H1 (cell line): ENCODE results near the gene ALDH5A1. TPM values are rescaled to one million over a fixed set of nuclear protein-coding genes. Genes with fewer than 3 reads are reported as not detected.

ENCODE experiments used
- CTCF ChIA-PET: fragments of 300-600 bp; sonication (Branson Sonifier 250); formaldehyde crosslinking; loops from one replicate; lab custom pipeline; 2021; ENCODE audit not compliant: partially characterized antibody; lab: Charles Lee
- POLR2A ChIA-PET: fragments of 300-600 bp; sonication (Branson Sonifier 250); formaldehyde crosslinking; loops from one replicate; lab custom pipeline; 2021; ENCODE audit warnings: inconsistent platforms; ENCODE audit not compliant: partially characterized antibody; lab: Charles Lee
- DNase-seq, 2 experiments: peaks; one replicate each; pipeline versions ENCODE4 v3.0.0 to v3.0.0-alpha.2; 2010 to 2022; ENCODE audit warnings: low spot score in 2 of 2, low read depth in 1 of 2, mixed read lengths in 1 of 2
- FAIRE-seq: peaks from 2 replicates; lab custom pipeline; 2011; peaks lifted over from hg19 to GRCh38; lab: Jason Lieb, UNC
- H2AFZ ChIP-seq: 2 replicates; pipeline ENCODE4 v1.8.1; 2012; ENCODE audit warnings: low read length, inconsistent platforms
- H2AK5ac ChIP-seq: 2 replicates; pipeline ENCODE4 v1.6.1; 2013; ENCODE audit warnings: low read depth, low read length
- H2BK120ac ChIP-seq: replicated peaks from 2 replicates; pipeline ENCODE3; 2013; ENCODE audit warnings: low read depth, low read length, inconsistent platforms
- H2BK12ac ChIP-seq: 2 replicates; pipeline ENCODE4 v1.6.1; 2013; ENCODE audit warnings: low read depth, low read length
- H2BK15ac ChIP-seq: 2 replicates; pipeline ENCODE4 v1.6.1; 2013; ENCODE audit warnings: low read length
- H2BK20ac ChIP-seq: 2 replicates; pipeline ENCODE4 v1.6.1; 2013; ENCODE audit warnings: low read length
- H2BK5ac ChIP-seq: 2 replicates; pipeline ENCODE4 v1.6.1; 2013; ENCODE audit warnings: low read depth, low read length
- H3K14ac ChIP-seq: 2 replicates; pipeline ENCODE4 v1.6.1; 2013; ENCODE audit warnings: inconsistent platforms; ENCODE audit not compliant: insufficient read length
- H3K18ac ChIP-seq: 2 replicates; pipeline ENCODE4 v1.6.1; 2013; ENCODE audit warnings: low read length; ENCODE audit errors: extremely low read depth
- H3K23ac ChIP-seq: 2 replicates; pipeline ENCODE4 v1.6.1; 2013; ENCODE audit warnings: inconsistent platforms; ENCODE audit not compliant: insufficient read length
- H3K23me2 ChIP-seq: 2 replicates; pipeline ENCODE4 v1.6.1; 2013; ENCODE audit warnings: low read depth, low read length
- H3K27ac ChIP-seq: 2 replicates; pipeline ENCODE4 v1.6.1; 2011; ENCODE audit warnings: low read depth, low read length, inconsistent platforms
- H3K27me3 ChIP-seq, 4 experiments: replicated peaks in 1 of 4; 1 replicate in 1 of 4; 2 replicates in 3 of 4; pipeline versions ENCODE4 v1.6.1 to v1.8.1; 2011 to 2013; ENCODE audit warnings: low read length in 3 of 4, mild to moderate bottlenecking in 3 of 4, inconsistent platforms in 2 of 4, mixed read lengths in 2 of 4, moderate library complexity in 1 of 4; ENCODE audit not compliant: control insufficient read depth in 3 of 4, insufficient read depth in 3 of 4; ENCODE audit errors: extremely low read depth in 1 of 4
- H3K36me3 ChIP-seq, 4 experiments: 2 replicates each; pipeline versions ENCODE4 v1.6.1 to v1.8.1; 2011 to 2013; ENCODE audit warnings: mild to moderate bottlenecking in 4 of 4, low read length in 3 of 4, moderate library complexity in 2 of 4, control low read depth in 1 of 4, inconsistent platforms in 1 of 4; ENCODE audit not compliant: insufficient read depth in 4 of 4, control insufficient read depth in 2 of 4
- H3K4ac ChIP-seq: replicated peaks from 2 replicates; pipeline ENCODE3; 2013; ENCODE audit warnings: low read length, low read depth, mixed read lengths, inconsistent platforms; ENCODE audit not compliant: insufficient read length
- H3K4me1 ChIP-seq, 4 experiments: replicated peaks in 1 of 4; 1 replicate in 1 of 4; 2 replicates in 3 of 4; pipeline versions ENCODE4 v1.6.1 to v1.8.1; 2011 to 2013; ENCODE audit warnings: low read length in 3 of 4, inconsistent platforms in 2 of 4, mixed read lengths in 1 of 4; ENCODE audit not compliant: insufficient read depth in 4 of 4, control insufficient read depth in 3 of 4
- H3K4me2 ChIP-seq, 2 experiments: 2 replicates each; pipeline versions ENCODE4 v1.6.1 to v1.8.1; 2011 to 2013; ENCODE audit warnings: low read depth in 2 of 2, low read length in 2 of 2, control low read depth in 1 of 2, inconsistent platforms in 1 of 2, mild to moderate bottlenecking in 1 of 2; ENCODE audit not compliant: insufficient read depth in 1 of 2
- H3K4me3 ChIP-seq, 4 experiments: fragments of 200-600, 300-600 bp in 1 of 4; sonication (generic), shearing (Covaris generic), sonication (Bioruptor Twin) in 1 of 4; 2 replicates each; pipeline versions ENCODE4 v1.5.1 to v1.8.1; 2011 to 2016; ENCODE audit warnings: low read length in 4 of 4, low read depth in 3 of 4, control low read depth in 2 of 4, inconsistent platforms in 2 of 4, mild to moderate bottlenecking in 2 of 4, mixed read lengths in 1 of 4, moderate library complexity in 1 of 4; ENCODE audit not compliant: insufficient read depth in 2 of 4; ENCODE audit errors: extremely low read depth in 1 of 4
- H3K56ac ChIP-seq: replicated peaks from 2 replicates; pipeline ENCODE3; 2013; ENCODE audit warnings: low read depth, mild to moderate bottlenecking, mixed read lengths, low read length, inconsistent platforms; ENCODE audit not compliant: insufficient read length
- H3K79me1 ChIP-seq: 2 replicates; pipeline ENCODE4 v1.6.1; 2013; ENCODE audit warnings: low read depth, low read length, control low read depth
- H3K79me2 ChIP-seq, 2 experiments: 2 replicates each; pipeline versions ENCODE4 v1.6.1 to v1.8.1; 2012 to 2013; ENCODE audit warnings: low read length in 2 of 2, mild to moderate bottlenecking in 2 of 2, inconsistent platforms in 1 of 2; ENCODE audit not compliant: insufficient read depth in 2 of 2, control insufficient read depth in 1 of 2
- H3K9ac ChIP-seq, 4 experiments: replicated peaks in 1 of 4; 1 replicate in 1 of 4; 2 replicates in 3 of 4; pipeline versions ENCODE4 v1.6.1 to v1.8.1; 2011 to 2013; ENCODE audit warnings: low read depth in 3 of 4, low read length in 3 of 4, control low read depth in 2 of 4, mild to moderate bottlenecking in 2 of 4, moderate library complexity in 2 of 4, inconsistent platforms in 1 of 4; ENCODE audit errors: extremely low read depth in 1 of 4
- H3K9me3 ChIP-seq, 2 experiments: 2 replicates each; pipeline versions ENCODE4 v1.6.1 to v1.8.1; 2012 to 2013; ENCODE audit warnings: mild to moderate bottlenecking in 2 of 2, moderate library complexity in 2 of 2, control low read depth in 1 of 2, inconsistent platforms in 1 of 2, low read depth in 1 of 2, low read length in 1 of 2, mixed read lengths in 1 of 2; ENCODE audit not compliant: insufficient read depth in 2 of 2
- H4K20me1 ChIP-seq, 2 experiments: replicated peaks in 1 of 2; 2 replicates each; pipeline versions ENCODE3 to v1.8.1; 2011 to 2013; ENCODE audit warnings: inconsistent platforms in 2 of 2, low read length in 2 of 2, mild to moderate bottlenecking in 1 of 2; ENCODE audit not compliant: insufficient read depth in 2 of 2, control insufficient read depth in 1 of 2
- H4K5ac ChIP-seq: 2 replicates; pipeline ENCODE4 v1.6.1; 2013; ENCODE audit warnings: low read length, low read depth, mixed read lengths, inconsistent platforms; ENCODE audit not compliant: insufficient read length
- H4K8ac ChIP-seq: 2 replicates; pipeline ENCODE4 v1.8.0; 2013; ENCODE audit warnings: mild to moderate bottlenecking, moderate library complexity, low read length, inconsistent platforms; ENCODE audit not compliant: insufficient read depth; ENCODE audit errors: extremely low read depth
- H4K91ac ChIP-seq: replicated peaks from 2 replicates; pipeline ENCODE3; 2013; ENCODE audit warnings: low read length, mixed read lengths, inconsistent platforms; ENCODE audit not compliant: insufficient read length
- BRCA1 ChIP-seq: IDR thresholded peaks from 2 replicates; pipeline ENCODE4 v1.6.1; 2012; ENCODE audit warnings: low read depth, low read length, improper control_type of control experiment
- KDM1A ChIP-seq: fragments of 200-600, 300-600 bp; sonication (generic); IDR thresholded peaks from 2 replicates; pipeline ENCODE4 v1.7.1; 2016; ENCODE audit warnings: mild to moderate bottlenecking, low read length, borderline replicate concordance
- KDM4A ChIP-seq: IDR thresholded peaks from one replicate; pipeline ENCODE4 v1.7.1; 2012; ENCODE audit warnings: low read depth, mild to moderate bottlenecking, moderate library complexity, low read length, inconsistent platforms; ENCODE audit not compliant: severe bottlenecking
- KDM5A ChIP-seq: fragments of 200-600 bp; IDR thresholded peaks from 2 replicates; pipeline ENCODE4 v1.7.1; 2012; ENCODE audit warnings: mild to moderate bottlenecking, low read length, inconsistent platforms, mixed read lengths
- MAFK ChIP-seq: IDR thresholded peaks from 2 replicates; pipeline ENCODE4 v1.6.1; 2012; ENCODE audit warnings: low read depth, mild to moderate bottlenecking, improper control_type of control experiment, low read length
- SP1 ChIP-seq: IDR thresholded peaks from 2 replicates; pipeline ENCODE4 v1.6.1; 2011; ENCODE audit warnings: low read depth, low read length
- SP2 ChIP-seq: IDR thresholded peaks from 2 replicates; pipeline ENCODE4 v1.6.1; 2012; ENCODE audit warnings: mild to moderate bottlenecking, low read length, inconsistent platforms
- SP4 ChIP-seq: IDR thresholded peaks from 2 replicates; pipeline ENCODE4 v1.6.1; 2012; ENCODE audit warnings: low read length, inconsistent platforms
- TAF7 ChIP-seq: optimal IDR thresholded peaks from 2 replicates; pipeline ENCODE3; 2011; ENCODE audit warnings: low read depth, mild to moderate bottlenecking, inconsistent platforms, low read length, moderate library complexity, borderline replicate concordance
- WGBS, 2 experiments: shearing (Covaris generic) in 1 of 2; methylation state at CpG; one replicate each; pipeline versions ENCODE4 v1.1.6 to v1.1.7; 2013 to 2015; ENCODE audit warnings: low lambda C conversion rate in 2 of 2, mixed read lengths in 2 of 2, inconsistent platforms in 1 of 2, low coverage in 1 of 2, missing lambda C conversion rate in 1 of 2; ENCODE audit not compliant: insufficient replicate concordance in 2 of 2, insufficient coverage in 1 of 2, insufficient read length in 1 of 2; ENCODE audit errors: extremely low coverage in 1 of 2, missing lambda C conversion rate in 1 of 2; 5-methylcytosine and 5-hydroxymethylcytosine counted together
- polyA plus RNA-seq, 7 experiments: library from polyadenylated mRNA; depleted of rRNA in 3 of 7; stranded (reverse) in 5 of 7; unstranded in 2 of 7; fragments of >200 nt in 5 of 7; fragments of 200-250 nt in 2 of 7; gene quantifications; 1 replicate in 5 of 7; 2 replicates in 1 of 7; 4 replicates in 1 of 7; pipeline versions ENCODE4 v1.2.1 to v1.2.3, GENCODE V29; 2011 to 2013; ENCODE audit warnings: missing spikeins in 2 of 7, mixed read lengths in 2 of 7
- total RNA-seq: library from RNA; stranded (reverse); fragmentation: NEBNext Ultra II Directional; extraction: Animal tissue kit (Norgen Biotek cat#: 25700); gene quantifications from 2 replicates; pipeline ENCODE4 v1.2.1, GENCODE V29; 2021

The ALDH5A1 gene
- total and polyA plus RNA-seq, 2 of the 8 experiments (the other 6 are each of a cell fraction or from before 2014, with no cell fraction given), result 1.5 to 2.4 TPM

GRCh38 chr6:24540197-24540596, 45.4 kb downstream of the ALDH5A1 start:
- Histone ChIP-seq H2BK5ac (no peak overlapping the region), H2BK15ac (no peak overlapping the region), H3K27me3 (no peaks in the 10 kb centered on the region), H2AFZ (no peak overlapping the region), H3K14ac (no peak overlapping the region), H4K8ac (no peak overlapping the region), H3K56ac (no peak overlapping the region), H3K23ac (no peak overlapping the region), H3K27ac (no peak overlapping the region), H3K79me2 (no peaks in the 10 kb centered on the region), H3K4me1 (no peaks in the 10 kb centered on the region), H3K4me2 (no peak overlapping the region), H2BK120ac (no peak overlapping the region), H2BK20ac (no peak overlapping the region), H2AK5ac (no peak overlapping the region), H3K79me1 (no peaks in the 10 kb centered on the region; the same call in 1 of the 2 replicates), H3K18ac (no peak overlapping the region), H3K36me3 (no peaks in the 10 kb centered on the region), H2BK12ac (no peak overlapping the region), H3K4ac (no peak overlapping the region), H3K9ac (no peak overlapping the region), H4K5ac (no peak overlapping the region), H4K91ac (no peak overlapping the region), H3K9me3 (no peaks in the 10 kb centered on the region), H4K20me1 (no peaks in the 10 kb centered on the region), H3K4me3 (no peak overlapping the region), H3K23me2 (no peaks in the 10 kb centered on the region)
- ChIA-PET CTCF (interaction anchor here (1.0 to 1.2 kb wide), 2 partner anchors 9 to 19 kb away, joined by 3 to 5 read pairs; no protein-coding TSS in a partner anchor), POLR2A (interaction anchor here (1.1 kb wide), 1 partner anchor 169 kb away, joined by 4 read pairs; no protein-coding TSS in a partner anchor)
- DNase-seq, result no peak
- FAIRE-seq, result no peak
- TF ChIP-seq KDM1A, result no peak
- no peak for TF ChIP-seq KDM4A
- TF ChIP-seq TAF7, result no peak
- TF ChIP-seq SP1, result no peak
- no peak for TF ChIP-seq KDM5A
- TF ChIP-seq SP4, result no peak
- no peak for TF ChIP-seq MAFK
- no peak for TF ChIP-seq SP2
- TF ChIP-seq BRCA1, result no peak
- 94% methylated on average over 3 of the region's 3 CpGs; no CpG with 5 or more reads in 1 of the 2 experiments for WGBS, 2 experiments
